Measurements from ENCODE around the gene TGFBR1. TPM values are rescaled to one million over a fixed set of nuclear protein-coding genes. Genes with fewer than 3 reads are reported as not detected.

The TGFBR1 gene
- total RNA-seq, 4 donors from 2014 or later, result 20.2 to 34.3 (median 25.6) TPM

DNA sequence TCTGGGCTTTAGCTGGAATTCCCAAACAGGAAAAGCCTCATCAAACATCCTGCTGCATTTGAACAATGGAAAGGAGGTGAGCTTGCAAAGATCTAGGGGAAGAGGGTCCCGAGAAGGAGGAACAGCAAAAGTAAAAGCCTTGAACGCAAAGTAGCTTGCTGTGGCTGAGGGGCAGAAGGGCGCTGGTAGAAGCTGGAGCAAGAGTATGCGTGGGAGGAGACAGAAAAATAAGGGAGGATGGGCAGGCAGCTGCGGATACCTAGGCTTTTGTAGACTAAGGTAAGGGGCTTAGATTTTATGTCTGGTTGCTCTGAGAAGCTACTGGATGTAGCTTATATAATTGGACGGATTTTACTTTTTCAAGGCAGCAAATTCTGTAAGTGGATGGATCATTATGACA lies 21.9 kb upstream of the TGFBR1 start:
- no peak overlapping the region for H3K27ac ChIP-seq
- H3K27me3 ChIP-seq, result no peaks in the 10 kb centered on the region
- H3K9me3 ChIP-seq, result no peaks in the 10 kb centered on the region
- 73 to 77% methylated on average over 6 of the region's 6 CpGs for WGBS, 2 donors
- peaks cover 0 to 7% (median 3%) of the 10 kb centered on the region in 3 donors for H3K4me1 ChIP-seq
- H3K36me3 ChIP-seq, result no peaks in the 10 kb centered on the region
- TF ChIP-seq POLR2A (IDR thresholded peaks at IDR 0.05), result no peak
- no peak overlapping the region for H3K4me3 ChIP-seq
- DNase-seq, result no peak
- intact Hi-C loops (cut with DNase I), result no loop called here

DNA sequence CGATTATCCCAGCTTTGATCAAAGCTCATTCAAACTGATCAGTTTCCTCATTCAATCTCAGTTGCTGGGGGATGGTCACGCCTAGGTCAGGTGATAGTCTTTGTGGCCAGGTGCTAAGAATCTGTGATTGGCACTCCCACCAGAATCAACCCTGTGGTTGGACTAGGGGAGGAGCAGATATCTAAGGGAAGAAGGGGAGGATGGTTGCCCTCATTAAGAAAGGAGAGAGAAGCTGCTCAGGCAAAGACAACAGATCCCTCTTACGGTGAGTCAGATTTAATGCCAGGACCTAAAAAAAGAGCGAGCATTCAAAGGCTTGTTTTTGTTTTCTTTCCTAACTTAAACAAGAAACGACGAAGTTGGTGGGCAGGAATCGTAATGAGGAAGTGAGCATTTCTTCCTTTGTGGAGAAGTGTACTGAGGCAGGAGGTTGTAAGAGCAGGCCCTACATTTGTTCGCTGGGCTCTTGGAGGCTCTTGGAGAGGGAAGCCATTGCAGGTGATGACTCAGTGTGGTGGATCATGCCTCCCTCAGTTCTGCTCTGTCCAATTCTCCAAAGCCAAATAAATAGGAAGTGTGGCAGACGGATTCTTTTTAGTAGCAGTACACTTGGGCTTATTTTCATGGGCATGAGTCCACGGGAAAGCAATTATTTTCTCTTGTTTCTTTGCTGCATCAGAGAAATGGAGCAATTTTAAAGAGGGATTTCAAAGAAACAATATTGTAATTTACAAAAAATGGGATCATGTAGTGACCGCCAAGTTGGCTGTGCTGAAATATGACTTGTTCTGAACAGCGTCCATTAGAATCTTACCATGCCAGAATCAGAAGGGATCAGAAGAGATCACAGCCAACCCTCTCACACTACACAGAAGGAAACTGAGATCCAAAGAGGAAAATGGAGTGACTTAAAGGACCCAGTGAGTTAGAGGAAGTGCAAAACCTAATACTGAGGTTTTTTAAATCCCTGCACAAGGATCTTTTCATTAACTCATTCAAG lies 18.7 kb upstream of the TGFBR1 start:
- H3K9me3 ChIP-seq, result peaks cover 0 to 8% (median 0%) of the 10 kb centered on the region in 3 donors
- intact Hi-C loops (cut with DNase I), result no loop called here
- H3K27ac ChIP-seq, result peak overlapping the region in 3 of 4 donors; percentile 36 to 53 (median 46)
- H3K4me1 ChIP-seq, result peaks cover 0 to 7% (median 3%) of the 10 kb centered on the region in 3 donors
- no peak for DNase-seq
- TF ChIP-seq, protein P1, sequence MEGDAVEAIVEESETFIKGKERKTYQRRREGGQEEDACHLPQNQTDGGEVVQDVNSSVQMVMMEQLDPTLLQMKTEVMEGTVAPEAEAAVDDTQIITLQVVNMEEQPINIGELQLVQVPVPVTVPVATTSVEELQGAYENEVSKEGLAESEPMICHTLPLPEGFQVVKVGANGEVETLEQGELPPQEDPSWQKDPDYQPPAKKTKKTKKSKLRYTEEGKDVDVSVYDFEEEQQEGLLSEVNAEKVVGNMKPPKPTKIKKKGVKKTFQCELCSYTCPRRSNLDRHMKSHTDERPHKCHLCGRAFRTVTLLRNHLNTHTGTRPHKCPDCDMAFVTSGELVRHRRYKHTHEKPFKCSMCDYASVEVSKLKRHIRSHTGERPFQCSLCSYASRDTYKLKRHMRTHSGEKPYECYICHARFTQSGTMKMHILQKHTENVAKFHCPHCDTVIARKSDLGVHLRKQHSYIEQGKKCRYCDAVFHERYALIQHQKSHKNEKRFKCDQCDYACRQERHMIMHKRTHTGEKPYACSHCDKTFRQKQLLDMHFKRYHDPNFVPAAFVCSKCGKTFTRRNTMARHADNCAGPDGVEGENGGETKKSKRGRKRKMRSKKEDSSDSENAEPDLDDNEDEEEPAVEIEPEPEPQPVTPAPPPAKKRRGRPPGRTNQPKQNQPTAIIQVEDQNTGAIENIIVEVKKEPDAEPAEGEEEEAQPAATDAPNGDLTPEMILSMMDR (IDR thresholded peaks at IDR 0.05), result no peak
- no peak for TF ChIP-seq POLR2A (IDR thresholded peaks at IDR 0.05)
- H3K4me3 ChIP-seq, result no peak overlapping the region
- 58 to 61% methylated on average over 11 of the region's 12 CpGs for WGBS, 2 donors
- H3K27me3 ChIP-seq, result no peaks in the 10 kb centered on the region
- no peaks in the 10 kb centered on the region for H3K36me3 ChIP-seq

DNA sequence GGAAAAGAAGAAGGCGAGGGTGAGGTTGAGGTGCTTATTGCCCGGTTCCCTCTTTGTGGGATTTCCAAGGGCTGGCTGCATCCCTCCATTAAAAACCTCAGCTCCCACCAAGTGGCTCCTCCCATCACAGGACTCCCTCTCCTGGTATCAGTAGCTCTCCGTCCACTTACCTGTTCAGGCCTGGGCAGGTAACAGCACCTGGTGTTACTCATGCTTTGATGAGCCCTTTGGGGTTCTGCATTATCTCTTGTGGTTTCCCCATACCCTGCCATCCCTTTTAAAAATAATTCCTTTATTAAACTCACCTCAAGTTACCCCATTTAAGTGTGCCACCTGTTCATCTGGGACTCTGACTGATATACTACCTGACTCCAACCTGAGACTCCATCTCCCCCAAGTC lies 17.5 kb upstream of the TGFBR1 start:
- Histone ChIP-seq H3K4me1 (peaks cover 0 to 7% (median 3%) of the 10 kb centered on the region in 3 donors), H3K27me3 (no peaks in the 10 kb centered on the region), H3K4me3 (no peak overlapping the region), H3K9me3 (peaks cover 0 to 8% (median 0%) of the 10 kb centered on the region in 3 donors), H3K27ac (no peak overlapping the region), H3K36me3 (no peaks in the 10 kb centered on the region)
- intact Hi-C loops (cut with DNase I), result no loop called here
- 76 to 85% methylated on average over 3 of the region's 3 CpGs for WGBS, 2 donors
- TF ChIP-seq, protein P1 (IDR thresholded peaks at IDR 0.05), result no peak
- no peak for TF ChIP-seq POLR2A (IDR thresholded peaks at IDR 0.05)
- no peak for DNase-seq

DNA sequence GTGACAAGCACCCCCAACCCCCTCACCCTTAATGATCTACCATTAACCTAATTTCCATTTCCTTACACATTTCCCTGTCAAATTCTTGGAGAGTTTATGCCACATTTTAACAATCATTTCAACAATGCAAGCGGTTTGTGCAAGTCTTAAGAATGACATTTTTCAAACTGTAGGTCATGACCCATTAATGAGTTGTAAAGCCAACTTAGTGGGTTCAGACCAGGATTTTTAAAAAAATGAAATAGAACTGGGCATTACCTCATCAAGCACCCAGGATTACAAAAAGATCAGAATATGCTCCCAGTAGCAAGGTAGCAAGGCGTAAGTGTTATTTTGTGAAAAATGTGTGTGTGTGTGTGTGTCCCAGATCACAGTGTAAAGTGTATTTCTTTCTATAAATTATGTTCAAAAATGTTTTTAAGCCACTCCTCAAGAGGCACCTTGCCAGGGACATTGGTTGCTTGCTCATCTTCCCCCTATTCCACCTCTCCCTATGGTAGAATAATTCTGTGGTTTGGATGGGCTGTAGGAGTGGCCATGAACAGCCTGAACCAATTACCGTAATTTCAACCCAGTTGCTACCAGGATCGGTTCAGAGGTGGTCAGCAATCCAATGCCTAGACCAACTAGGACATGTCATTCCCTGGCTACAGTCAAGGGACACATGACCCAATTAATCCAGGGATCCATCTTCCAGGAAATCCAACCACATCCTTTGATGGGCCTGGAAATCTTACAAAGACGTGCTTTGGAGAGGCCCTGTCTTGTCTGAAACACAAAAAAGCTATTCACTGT lies 14.4 kb upstream of the TGFBR1 start:
- DNase-seq, result no peak
- H3K27me3 ChIP-seq, result no peaks in the 10 kb centered on the region
- H3K36me3 ChIP-seq, result no peaks in the 10 kb centered on the region
- H3K27ac ChIP-seq, result no peak overlapping the region
- TF ChIP-seq, protein P1 (IDR thresholded peaks at IDR 0.05), result no peak
- no peak for TF ChIP-seq POLR2A (IDR thresholded peaks at IDR 0.05)
- peaks cover 0 to 8% (median 0%) of the 10 kb centered on the region in 3 donors for H3K9me3 ChIP-seq
- intact Hi-C loops (cut with DNase I), result no loop called here
- peaks cover 0 to 7% (median 3%) of the 10 kb centered on the region in 3 donors for H3K4me1 ChIP-seq
- WGBS, 2 donors, result 92 to 93% methylated on average over 3 to 5 of the region's 5 CpGs
- no peak overlapping the region for H3K4me3 ChIP-seq

DNA sequence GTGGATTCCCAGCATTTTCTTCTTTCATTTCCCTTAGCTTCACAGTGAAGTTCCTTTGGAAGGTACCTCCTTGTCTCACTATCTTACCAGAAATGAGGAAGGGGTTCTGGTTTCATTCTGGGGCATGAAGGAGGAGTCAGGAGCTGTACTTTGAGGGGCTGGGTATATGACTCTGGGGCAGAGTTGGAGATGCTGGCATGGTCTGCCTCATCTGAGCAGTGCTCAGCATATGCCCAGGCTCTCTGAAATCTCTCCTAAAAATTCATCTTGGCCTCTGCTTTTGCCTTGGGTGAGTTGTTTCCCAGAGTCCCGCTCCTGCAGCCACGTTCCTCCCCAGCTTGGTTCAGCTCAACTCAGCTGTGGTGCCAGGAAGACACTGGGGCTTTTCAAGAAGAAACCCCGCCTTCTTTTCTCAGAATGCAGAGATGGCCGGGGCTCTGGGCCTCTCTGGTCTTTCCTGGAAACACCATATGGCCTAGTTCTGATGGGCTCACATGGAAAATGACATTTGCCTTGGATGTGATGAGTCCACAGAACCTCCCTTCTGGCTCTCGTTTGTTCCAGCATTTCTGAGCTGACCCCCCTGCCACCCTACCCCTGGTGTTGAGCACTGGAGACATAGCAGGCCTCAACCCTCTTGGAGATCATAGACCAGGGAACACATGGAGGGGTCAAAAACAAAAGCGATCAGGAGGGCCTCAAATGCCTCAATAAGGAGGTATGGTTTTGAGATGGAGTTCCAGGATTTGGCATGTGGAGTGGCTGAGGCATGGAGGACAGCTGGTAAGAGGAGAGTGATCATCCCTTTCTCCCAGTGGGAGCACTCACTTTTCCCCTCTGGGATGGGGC lies 12.0 kb upstream of the TGFBR1 start:
- intact Hi-C loops (cut with DNase I), result no loop called here
- Histone ChIP-seq H3K4me1 (no peaks in the 10 kb centered on the region), H3K9me3 (peaks cover 0 to 8% (median 0%) of the 10 kb centered on the region in 3 donors), H3K4me3 (no peak overlapping the region), H3K27ac (no peak overlapping the region), H3K36me3 (no peaks in the 10 kb centered on the region), H3K27me3 (no peaks in the 10 kb centered on the region)
- TF ChIP-seq POLR2A (IDR thresholded peaks at IDR 0.05), result no peak
- TF ChIP-seq, protein P1 (IDR thresholded peaks at IDR 0.05), result no peak
- DNase-seq, result no peak
- 65 to 82% methylated on average over 5 to 6 of the region's 6 CpGs for WGBS, 2 donors
